HCT116 (cell line): ENCODE measurements around the gene CRADD.

Experiments used
- CEBPB ChIP-seq: IDR thresholded peaks from 2 replicates; pipeline ENCODE4 v1.6.1; 2012; ENCODE audit warnings: low read depth
- CTCF ChIP-seq, 3 experiments: fragments of 200-600 bp in 1 of 3; sonication (generic) in 1 of 3; IDR thresholded peaks in 2 of 3; conservative IDR thresholded peaks in 1 of 3; 2 replicates each; pipeline ENCODE4 v1.5.1; 2012 to 2017; ENCODE audit warnings: low read depth in 2 of 3, low read length in 2 of 3, antibody characterized with exemption in 1 of 3, borderline replicate concordance in 1 of 3, control low read depth in 1 of 3, mild to moderate bottlenecking in 1 of 3, mixed read lengths in 1 of 3, mixed run types in 1 of 3, moderate library complexity in 1 of 3; ENCODE audit not compliant: insufficient read depth in 1 of 3
- ELF1 ChIP-seq: IDR thresholded peaks from 2 replicates; pipeline ENCODE4 v1.6.1; 2012; ENCODE audit warnings: low read depth, borderline replicate concordance
- EZH2phosphoT487 ChIP-seq: fragments of 200-600 bp; IDR thresholded peaks from 2 replicates; pipeline ENCODE4 v1.6.1; 2018; ENCODE audit warnings: antibody characterized with exemption, borderline replicate concordance
- JUND ChIP-seq: IDR thresholded peaks from 2 replicates; pipeline ENCODE4 v1.6.1; 2012
- POLR2A ChIP-seq: IDR thresholded peaks from 2 replicates; pipeline ENCODE4 v1.7.0; 2011; ENCODE audit warnings: borderline replicate concordance; ENCODE audit not compliant: insufficient read depth, insufficient read length; ENCODE audit errors: extremely low read depth
- REST ChIP-seq: IDR thresholded peaks from 2 replicates; pipeline ENCODE4 v1.6.1; 2012; ENCODE audit warnings: low read depth
- ZBTB33 ChIP-seq: IDR thresholded peaks from 2 replicates; pipeline ENCODE4 v1.6.1; 2011; ENCODE audit warnings: mild to moderate bottlenecking, low read length, moderate library complexity; ENCODE audit not compliant: insufficient replicate concordance; ENCODE audit errors: extremely low read depth
- ZNF274 ChIP-seq: fragments of 200-500 bp; sonication (Bioruptor generic); IDR thresholded peaks from 2 replicates; pipeline ENCODE4 v1.6.1; 2014; ENCODE audit warnings: mild to moderate bottlenecking, low read depth, low read length, inconsistent platforms

GRCh38 chr12:93653079-93653478, 24.1 kb upstream of the CRADD start:
- no peak for TF ChIP-seq CTCF (IDR thresholded peaks at IDR 0.05 in 2 of 3, conservative IDR thresholded peaks at IDR 0.05 in 1 of 3; ENCODE audit: borderline replicate concordance in 1 of 3, insufficient read depth in 1 of 3, low read depth in 2 of 3, low read length in 2 of 3)
- no peak for TF ChIP-seq ZNF274
- TF ChIP-seq REST: no peak
- no peak for TF ChIP-seq EZH2phosphoT487
- TF ChIP-seq JUND: no peak
- no peak for TF ChIP-seq ZBTB33
- TF ChIP-seq POLR2A: no peak
- TF ChIP-seq ELF1: no peak
- TF ChIP-seq CEBPB: no peak
